Right lobe of liver (tissue), 4 donors: ENCODE data around the gene SSPN.

ENCODE experiments used
- CTCF ChIP-seq, 4 donors: fragments of 200-600 bp in 3 of 4; fragments of 450-650 bp in 1 of 4; IDR thresholded peaks; one replicate each; pipeline versions ENCODE4 v1.5.1 to v1.8.0; 2016 to 2022; ENCODE audit warnings: antibody characterized with exemption in 4 of 4, mild to moderate bottlenecking in 2 of 4
- POLR2A ChIP-seq: fragments of 450-650 bp; IDR thresholded peaks from one replicate; pipeline ENCODE4 v1.6.1; 2017; ENCODE audit warnings: antibody characterized with exemption, mild to moderate bottlenecking
- donor health status: DM: no; HTN: no; CAD: no.
- donor health status: DM: no; HTN: no; CAD: no.
- donor health status: DM: no; HTN: yes; CAD: no.

- no peak for TF ChIP-seq POLR2A
- no peak for TF ChIP-seq CTCF (IDR thresholded peaks at IDR 0.05)
Observed at GRCh38 chr12:26231470-26231869, 36.1 kb downstream of the SSPN start.
